Measurements from ENCODE around the gene CCDC89. TPM values are rescaled to one million over a fixed set of nuclear protein-coding genes. Genes with fewer than 3 reads are reported as not detected.

The CCDC89 gene
- total and polyA plus RNA-seq, 4 donors = 1.1 to 1.9 (median 1.6) TPM

GRCh38 chr11:85647604-85648299, 38.2 kb downstream of the CCDC89 start, which contains the start of gene TMEM126A:
TMEM126A (plus strand) TSS chr11:85647967; CDS start chr11:85650256, 2,289 bp downstream.
- DNase-seq (peak; percentile 93 to 97), ATAC-seq (ENCODE audit: low FRiP score) (peak; percentile 98)
- 0% methylated on average over 33 of the region's 33 CpGs for WGBS, 2 donors
- peak within 1 kb of the TSS in 1 of 2 donors; percentile 81 for H3K27ac ChIP-seq (ENCODE audit: low read depth in 1 of 2, low read length in 2 of 2)
- intact Hi-C loops (cut with DNase I) = loop anchor here in 1 of 2 donors (2.0 kb wide), 1 partner anchor 19 kb away; the partner anchor contains the start of gene TMEM126B
- H3K36me3 ChIP-seq (ENCODE audit: control insufficient read depth in 1 of 2, insufficient read depth in 2 of 2, low read length in 1 of 2) = peaks cover 0 to 2% of the 10 kb centered on the region in 2 donors
- no peaks in the 10 kb centered on the region for H3K27me3 ChIP-seq (ENCODE audit: control insufficient read depth in 1 of 2, insufficient read depth in 2 of 2, low read length in 1 of 2)
- H3K4me1 ChIP-seq (ENCODE audit: control insufficient read depth in 1 of 2, insufficient read depth in 2 of 2, low read length in 2 of 2) = no peaks in the 10 kb centered on the region
- H3K9me3 ChIP-seq (ENCODE audit: control insufficient read depth, low read length) = no peaks in the 10 kb centered on the region
- peak within 1 kb of the TSS; percentile 61 to 92 for H3K4me3 ChIP-seq (ENCODE audit: low read length in 2 of 2)

- H3K9me3 ChIP-seq (ENCODE audit: control insufficient read depth, low read length) = no peaks in the 10 kb centered on the region
- H3K4me1 ChIP-seq (ENCODE audit: control insufficient read depth in 1 of 2, insufficient read depth in 2 of 2, low read length in 2 of 2) = no peaks in the 10 kb centered on the region
- H3K4me3 ChIP-seq (ENCODE audit: low read length in 2 of 2) = peak overlapping the region; percentile 61 to 92
- DNase-seq = no peak
- H3K27me3 ChIP-seq (ENCODE audit: control insufficient read depth in 1 of 2, insufficient read depth in 2 of 2, low read length in 1 of 2) = no peaks in the 10 kb centered on the region
- H3K27ac ChIP-seq (ENCODE audit: low read depth in 1 of 2, low read length in 2 of 2) = peak overlapping the region in 1 of 2 donors; percentile 77
- ATAC-seq (ENCODE audit: low FRiP score) = peak; percentile 9
- WGBS, 2 donors = 22 to 24% methylated on average over 2 of the region's 2 CpGs
- H3K36me3 ChIP-seq (ENCODE audit: control insufficient read depth in 1 of 2, insufficient read depth in 2 of 2, low read length in 1 of 2) = peaks cover 0 to 2% of the 10 kb centered on the region in 2 donors
- intact Hi-C loops (cut with DNase I) = loop anchor here in 1 of 2 donors (2.0 kb wide), 1 partner anchor 18 kb away; the partner anchor contains the start of gene TMEM126B
Measured at GRCh38 chr11:85647078-85647477, 38.9 kb downstream of the CCDC89 start.

- ATAC-seq (ENCODE audit: low FRiP score) (no peak), DNase-seq (no peak)
- intact Hi-C loops (cut with DNase I) = no loop called here
- no peaks in the 10 kb centered on the region for H3K9me3 ChIP-seq (ENCODE audit: control insufficient read depth, low read length)
- H3K27me3 ChIP-seq (ENCODE audit: control insufficient read depth in 1 of 2, insufficient read depth in 2 of 2, low read length in 1 of 2) = no peaks in the 10 kb centered on the region
- H3K36me3 ChIP-seq (ENCODE audit: control insufficient read depth in 1 of 2, insufficient read depth in 2 of 2, low read length in 1 of 2) = no peaks in the 10 kb centered on the region
- no peak overlapping the region for H3K4me3 ChIP-seq (ENCODE audit: low read length in 2 of 2)
- H3K27ac ChIP-seq (ENCODE audit: low read depth in 1 of 2, low read length in 2 of 2) = no peak overlapping the region
- no peaks in the 10 kb centered on the region for H3K4me1 ChIP-seq (ENCODE audit: control insufficient read depth in 1 of 2, insufficient read depth in 2 of 2, low read length in 2 of 2)
- WGBS, 2 donors = 20 to 22% methylated on average over 2 of the region's 2 CpGs
Measured at GRCh38 chr11:85643191-85643614, 42.8 kb downstream of the CCDC89 start.

GRCh38 chr11:85634747-85635146, 51.2 kb downstream of the CCDC89 start:
- Histone ChIP-seq H3K9me3 (ENCODE audit: control insufficient read depth, low read length) (no peaks in the 10 kb centered on the region), H3K36me3 (ENCODE audit: control insufficient read depth in 1 of 2, insufficient read depth in 2 of 2, low read length in 1 of 2) (peaks cover 0 to 7% of the 10 kb centered on the region in 2 donors), H3K4me3 (ENCODE audit: low read length in 2 of 2) (no peak overlapping the region), H3K4me1 (ENCODE audit: control insufficient read depth in 1 of 2, insufficient read depth in 2 of 2, low read length in 2 of 2) (peaks cover 0 to under 1% of the 10 kb centered on the region in 2 donors), H3K27me3 (ENCODE audit: control insufficient read depth in 1 of 2, insufficient read depth in 2 of 2, low read length in 1 of 2) (no peaks in the 10 kb centered on the region), H3K27ac (ENCODE audit: low read depth in 1 of 2, low read length in 2 of 2) (no peak overlapping the region)
- no peak for ATAC-seq (ENCODE audit: low FRiP score)
- intact Hi-C loops (cut with DNase I) = no loop called here
- DNase-seq = no peak
- 79 to 84% methylated on average over 3 of the region's 3 CpGs for WGBS, 2 donors

Other genes with a start within 250 kb of the CCDC89 start
- 10 to 100 TPM; 19.4 to 23.3 TPM for gene DLG2, start 58.9 kb downstream of the CCDC89 start, total RNA-seq
- gene DLG2, start 58.9 kb downstream of the CCDC89 start, polyA plus RNA-seq = 1 to 10 TPM; 1.3 to 2.4 TPM
- 10 to 100 TPM; 39.7 to 40.5 TPM for gene TMEM126B, start 57.6 kb downstream of the CCDC89 start, total RNA-seq
- gene TMEM126B, start 57.6 kb downstream of the CCDC89 start, polyA plus RNA-seq = 100 to 1,000 TPM in 1 of 2 donors, 10 to 100 TPM in 1; 63.3 to 116 TPM
- 10 to 100 TPM; 19.9 to 23.9 TPM for gene TMEM126A, start 38.2 kb downstream of the CCDC89 start, total RNA-seq
- 10 to 100 TPM; 45.8 to 58.4 TPM for gene TMEM126A, start 38.2 kb downstream of the CCDC89 start, polyA plus RNA-seq
- 10 to 100 TPM; 44.5 to 59.1 TPM for gene CREBZF, start 21.1 kb downstream of the CCDC89 start, total RNA-seq
- 10 to 100 TPM; 19.5 to 69.2 TPM for gene CREBZF, start 21.1 kb downstream of the CCDC89 start, polyA plus RNA-seq
- gene SYTL2, start 124.9 kb upstream of the CCDC89 start, total RNA-seq = 10 to 100 TPM; 42.9 to 54.0 TPM
- 10 to 100 TPM; 29.2 to 57.4 TPM for gene SYTL2, start 124.9 kb upstream of the CCDC89 start, polyA plus RNA-seq
- not detected for gene CCDC83, start 169.2 kb upstream of the CCDC89 start, total RNA-seq
- gene CCDC83, start 169.2 kb upstream of the CCDC89 start, polyA plus RNA-seq = not detected